BLaER1 treated with 17β-estradiol and CSF1 and Interleukin-3, amounts not matched to agents 10 nM and 100 nM (cell line): ENCODE data around the gene GPR108.

Experiments
- H3K27ac ChIP-seq, 11 experiments: shearing (Covaris generic); formaldehyde crosslinking; 2 replicates each; pipeline ENCODE4 v1.8.1; 2022
- H3K27me3 ChIP-seq, 11 experiments: shearing (Covaris generic); formaldehyde crosslinking; 2 replicates each; pipeline ENCODE4 v1.8.1; 2022
- H3K36me3 ChIP-seq, 11 experiments: shearing (Covaris generic); formaldehyde crosslinking; 2 replicates each; pipeline ENCODE4 v1.8.1; 2022
- H3K4me1 ChIP-seq, 10 experiments: shearing (Covaris generic); formaldehyde crosslinking; 2 replicates each; pipeline ENCODE4 v1.8.1; 2022
- H3K4me2 ChIP-seq, 11 experiments: shearing (Covaris generic); formaldehyde crosslinking; 2 replicates each; pipeline ENCODE4 v1.8.1; 2022
- H3K4me3 ChIP-seq, 10 experiments: shearing (Covaris generic); formaldehyde crosslinking; 2 replicates each; pipeline ENCODE4 v1.8.1; 2022
- H3K9ac ChIP-seq, 11 experiments: shearing (Covaris generic); formaldehyde crosslinking; 2 replicates each; pipeline ENCODE4 v1.8.1; 2022
- H3K9me3 ChIP-seq, 11 experiments: shearing (Covaris generic); formaldehyde crosslinking; replicated peaks in 1 of 11; 2 replicates each; pipeline ENCODE4 v1.8.1; 2022
- H4K20me1 ChIP-seq, 11 experiments: shearing (Covaris generic); formaldehyde crosslinking; 2 replicates each; pipeline ENCODE4 v1.8.1; 2022
- Cebpa-rat ChIP-seq, 11 experiments: shearing (Covaris generic); IDR thresholded peaks; 2 replicates each; pipeline ENCODE4 v1.8.1; 2022

The GPR108 gene

DNA sequence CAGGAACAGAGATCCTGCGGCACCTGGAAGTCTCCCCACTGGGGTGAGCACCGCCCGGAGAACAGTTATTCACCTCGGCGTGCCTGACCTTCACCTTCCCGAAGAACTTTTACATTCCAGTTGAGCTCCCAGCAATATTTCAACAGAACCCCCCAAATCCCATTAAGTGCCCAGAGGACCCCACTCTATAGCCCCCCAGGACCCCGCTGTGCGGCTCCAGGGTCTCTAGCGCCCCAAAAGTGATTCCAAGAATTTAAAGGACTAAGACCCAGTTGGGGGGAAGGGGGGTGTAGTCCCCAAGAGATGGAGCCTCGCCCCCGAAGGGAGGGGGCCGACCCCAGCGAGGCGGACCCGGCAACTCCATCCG lies 480 bp downstream of the GPR108 start:
- H3K4me3 ChIP-seq, result peak overlapping the region; percentile 78 to 97 (median 88)
- H3K4me1 ChIP-seq, result peaks cover 36 to 53% (median 46%) of the 10 kb centered on the region in 10 experiments
- peaks cover 0 to 36% (median 5%) of the 10 kb centered on the region in 11 experiments; a peak in 7 of 22 replicates for H4K20me1 ChIP-seq

DNA sequence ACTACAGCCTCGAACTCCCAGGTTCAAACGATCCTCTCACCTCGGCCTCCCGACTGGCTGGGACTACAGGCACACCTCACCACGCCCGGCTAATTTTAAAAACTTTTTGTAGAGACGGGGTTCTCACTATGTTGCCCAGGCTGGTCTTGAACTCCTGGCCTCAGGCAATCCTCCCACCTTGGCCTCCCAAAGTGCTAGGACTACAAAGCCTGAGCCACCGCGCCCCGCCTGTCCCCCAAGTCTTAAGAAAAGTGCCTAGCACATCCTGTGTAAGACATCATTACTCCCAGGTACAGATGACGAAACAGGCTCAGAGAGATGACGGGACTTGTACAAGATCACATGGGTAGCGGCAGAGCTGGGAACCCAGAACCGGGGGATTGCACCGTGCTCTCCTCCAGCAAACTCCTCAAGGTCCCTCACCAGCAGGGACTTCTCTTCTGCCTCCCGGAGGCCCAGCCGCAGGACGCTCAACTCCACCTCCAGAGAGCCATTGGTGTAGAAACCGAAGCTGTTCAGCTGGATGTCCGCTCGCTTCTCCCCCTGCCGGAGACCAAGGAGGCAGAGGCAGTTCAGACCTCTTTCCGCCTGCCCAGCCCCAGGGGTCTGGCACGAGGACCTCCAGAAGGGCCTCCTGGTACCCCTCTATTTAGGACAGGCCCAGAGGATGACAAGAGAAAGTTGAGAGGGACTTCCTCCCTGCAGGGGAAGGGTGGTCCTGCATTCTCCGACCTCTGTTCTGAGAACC lies 1.0 kb downstream of the GPR108 start:
- Histone ChIP-seq H4K20me1 (peaks cover 0 to 31% (median under 1%) of the 10 kb centered on the region in 11 experiments; a peak in 7 of 22 replicates), H3K27ac (peak overlapping the region; percentile 92 to 99 (median 97); a peak in 21 of 22 replicates), H3K27me3 (no peaks in the 10 kb centered on the region), H3K4me1 (peaks cover 31 to 48% (median 41%) of the 10 kb centered on the region in 10 experiments), H3K36me3 (peaks cover 9 to 42% (median 29%) of the 10 kb centered on the region in 11 experiments; a peak in 20 of 22 replicates), H3K9ac (peak overlapping the region; percentile 91 to 98 (median 96)), H3K9me3 (no peaks in the 10 kb centered on the region), H3K4me3 (peak overlapping the region; percentile 78 to 97 (median 88)), H3K4me2 (peak overlapping the region; percentile 79 to 98 (median 90))
- no peak for TF ChIP-seq Cebpa-rat (IDR thresholded peaks at IDR 0.05)

More for the DNA sequence above, 480 bp downstream of the GPR108 start:
- no peak for TF ChIP-seq Cebpa-rat (IDR thresholded peaks at IDR 0.05)
- H3K27me3 ChIP-seq, result no peaks in the 10 kb centered on the region
- no peaks in the 10 kb centered on the region for H3K9me3 ChIP-seq
- H3K4me2 ChIP-seq, result peak overlapping the region; percentile 79 to 98 (median 90)
- peak overlapping the region; percentile 92 to 99 (median 97) for H3K27ac ChIP-seq
- H3K9ac ChIP-seq, result peak overlapping the region; percentile 91 to 98 (median 96)
- H3K36me3 ChIP-seq, result peaks cover 9 to 37% (median 26%) of the 10 kb centered on the region in 11 experiments; a peak in 20 of 22 replicates

DNA sequence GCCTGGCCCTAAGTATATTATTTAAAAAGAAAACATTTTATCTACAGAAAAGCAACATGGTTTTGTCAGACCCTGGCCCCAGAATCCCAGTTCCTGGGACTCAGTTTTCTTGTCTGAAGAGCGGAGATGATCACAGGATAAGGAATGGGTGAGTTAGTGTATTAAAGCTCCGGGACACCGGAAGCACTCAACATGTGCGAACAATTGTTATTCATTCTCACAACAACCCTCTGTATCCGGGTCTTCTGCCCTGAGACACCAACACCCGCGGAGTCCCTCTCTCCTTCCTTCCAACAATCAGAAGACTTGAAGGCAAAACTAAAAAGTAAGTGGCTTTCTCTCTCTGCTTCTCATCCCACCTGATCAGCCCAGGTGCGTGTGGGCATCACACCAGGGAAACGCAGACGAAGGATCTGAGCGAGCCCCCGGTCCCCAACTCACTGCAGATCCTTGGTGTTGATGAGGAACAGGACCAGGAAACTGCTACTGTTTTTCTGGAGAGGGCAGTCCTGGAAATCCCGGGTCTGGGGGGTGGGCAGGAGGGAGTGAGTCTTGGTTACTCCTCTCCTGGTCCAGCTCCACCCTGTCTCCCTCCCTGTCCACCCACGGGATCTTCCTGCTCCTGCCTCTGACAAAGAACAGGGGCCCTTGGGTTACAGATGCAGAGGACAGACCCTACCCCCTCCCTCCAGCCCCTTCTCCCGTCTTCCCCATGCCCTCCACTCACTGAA lies 2.0 kb downstream of the GPR108 start:
- Histone ChIP-seq H3K4me1 (peaks cover 27 to 38% (median 33%) of the 10 kb centered on the region in 10 experiments), H3K4me3 (peak overlapping the region in 8 of 10 experiments; percentile 78 to 97 (median 88); a peak in 13 of 20 replicates), H3K9me3 (no peaks in the 10 kb centered on the region), H3K36me3 (peaks cover 9 to 45% (median 29%) of the 10 kb centered on the region in 11 experiments; a peak in 20 of 22 replicates), H3K27ac (peak overlapping the region in 10 of 11 experiments; percentile 92 to 99 (median 97); a peak in 15 of 22 replicates), H4K20me1 (peaks cover 0 to 31% (median 0%) of the 10 kb centered on the region in 11 experiments; a peak in 6 of 22 replicates), H3K9ac (peak overlapping the region; percentile 91 to 98 (median 96)), H3K4me2 (peak overlapping the region; percentile 79 to 98 (median 90)), H3K27me3 (no peaks in the 10 kb centered on the region)
- TF ChIP-seq Cebpa-rat (IDR thresholded peaks at IDR 0.05), result no peak

DNA sequence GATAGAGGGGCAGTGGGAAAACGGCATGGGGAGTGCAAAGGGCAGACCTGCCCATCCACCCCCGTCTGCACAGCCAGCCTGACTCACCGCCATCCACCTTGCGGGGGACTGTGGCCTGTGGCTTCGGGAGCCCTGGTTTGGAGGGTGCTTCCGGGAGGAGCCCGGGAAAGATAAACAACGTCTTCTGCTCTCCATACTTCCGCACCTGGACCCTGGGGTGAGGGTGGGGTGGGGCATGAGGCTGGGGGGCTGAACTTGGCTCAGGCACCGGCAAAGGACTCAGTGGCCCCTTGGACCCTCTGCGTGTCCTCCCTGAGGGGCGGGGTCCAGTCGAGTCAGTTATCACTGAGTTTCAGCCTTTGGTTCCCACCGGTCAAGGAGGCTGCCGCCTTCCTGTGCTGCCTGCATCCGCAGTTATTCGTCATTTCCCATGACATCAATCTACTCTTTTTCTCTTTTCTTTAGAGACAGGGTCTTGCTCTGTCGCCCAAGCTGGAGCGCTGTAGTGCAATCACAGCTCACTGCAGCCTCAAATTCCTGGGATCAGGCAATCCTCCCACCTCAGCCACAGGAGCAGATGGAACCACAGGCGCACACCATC lies 3.2 kb downstream of the GPR108 start:
- no peaks in the 10 kb centered on the region for H3K9me3 ChIP-seq
- H3K27ac ChIP-seq, result no peak overlapping the region
- peaks cover 29 to 42% (median 37%) of the 10 kb centered on the region in 10 experiments for H3K4me1 ChIP-seq
- H3K9ac ChIP-seq, result no peak overlapping the region
- no peaks in the 10 kb centered on the region for H3K27me3 ChIP-seq
- no peak overlapping the region for H3K4me2 ChIP-seq
- no peak for TF ChIP-seq Cebpa-rat (IDR thresholded peaks at IDR 0.05)
- peaks cover 0 to 31% (median 0%) of the 10 kb centered on the region in 11 experiments; a peak in 6 of 22 replicates for H4K20me1 ChIP-seq
- H3K4me3 ChIP-seq, result no peak overlapping the region
- H3K36me3 ChIP-seq, result peaks cover 9 to 54% (median 38%) of the 10 kb centered on the region in 11 experiments; a peak in 21 of 22 replicates

DNA sequence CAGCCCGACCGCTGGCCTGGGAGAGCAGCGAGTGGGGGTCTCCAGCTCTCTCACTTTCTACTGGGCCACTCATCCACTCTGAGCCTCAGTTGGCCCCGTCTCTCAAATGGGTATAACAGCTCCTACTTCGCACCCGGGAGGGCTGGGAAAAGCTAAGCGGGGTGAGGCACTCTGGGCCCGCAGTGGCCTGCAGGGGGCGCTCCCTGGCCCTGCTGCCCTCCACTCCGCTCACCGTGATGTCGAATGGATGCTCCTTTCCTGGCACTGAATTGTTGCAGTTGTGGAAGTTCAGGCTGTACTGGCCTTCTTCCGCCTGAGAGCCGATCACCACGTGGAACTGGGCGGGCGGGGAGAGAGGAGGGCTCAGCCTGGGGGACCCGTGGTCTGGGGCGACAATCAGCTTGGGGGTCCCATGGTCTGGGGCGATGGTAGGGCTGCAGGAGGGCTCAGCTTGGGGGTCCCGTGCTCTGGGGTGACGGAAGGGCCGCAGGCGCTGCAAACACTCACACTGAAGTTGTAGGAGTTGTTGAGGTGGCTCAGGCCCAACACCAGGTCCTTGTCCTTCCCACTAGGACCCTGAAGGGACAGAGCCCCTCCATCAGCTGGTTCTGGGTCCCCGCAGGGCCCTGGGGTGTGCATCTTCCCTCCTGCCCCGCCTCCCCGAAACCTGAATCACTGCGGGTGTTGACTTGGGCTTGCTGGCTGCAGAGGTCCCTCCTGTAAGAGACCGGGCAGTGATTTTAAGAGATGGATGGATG lies 3.9 kb downstream of the GPR108 start:
- Histone ChIP-seq H3K27ac (no peak overlapping the region), H3K36me3 (peaks cover 9 to 54% (median 38%) of the 10 kb centered on the region in 11 experiments; a peak in 21 of 22 replicates), H3K27me3 (no peaks in the 10 kb centered on the region), H3K4me2 (no peak overlapping the region), H4K20me1 (peaks cover 0 to 31% (median 0%) of the 10 kb centered on the region in 11 experiments; a peak in 6 of 22 replicates), H3K9me3 (no peaks in the 10 kb centered on the region), H3K4me1 (peaks cover 25 to 42% (median 37%) of the 10 kb centered on the region in 10 experiments), H3K9ac (no peak overlapping the region), H3K4me3 (no peak overlapping the region)
- TF ChIP-seq Cebpa-rat (IDR thresholded peaks at IDR 0.05), result no peak

DNA sequence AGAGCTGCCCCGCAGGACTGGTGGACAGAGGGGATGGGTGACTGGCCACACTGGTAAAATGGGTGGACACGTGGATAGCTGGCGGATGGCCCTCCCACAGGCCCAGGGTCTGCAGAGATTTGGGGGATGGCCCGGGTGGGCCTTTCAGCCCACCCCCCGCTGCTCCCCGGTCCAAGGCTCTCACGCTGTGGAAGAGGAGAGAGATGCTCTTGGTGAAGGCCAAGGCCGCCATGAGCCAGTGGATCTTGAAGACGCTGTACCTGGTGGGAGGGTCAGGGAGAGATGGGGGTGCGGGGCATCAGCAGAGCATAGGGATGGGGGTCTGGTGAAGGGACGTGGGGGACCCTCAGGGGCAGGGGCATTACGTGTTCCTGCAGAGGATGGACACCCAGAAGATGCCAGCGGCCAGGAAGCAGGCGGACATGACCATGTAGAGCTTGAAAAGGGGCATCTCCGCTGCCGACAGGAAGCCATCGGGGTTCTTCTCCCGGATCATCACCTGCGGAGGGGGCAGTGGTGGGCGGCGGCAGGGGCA lies 4.5 kb downstream of the GPR108 start:
- no peak overlapping the region for H3K4me3 ChIP-seq
- H3K36me3 ChIP-seq, result peaks cover 9 to 54% (median 38%) of the 10 kb centered on the region in 11 experiments; a peak in 21 of 22 replicates
- no peaks in the 10 kb centered on the region for H3K9me3 ChIP-seq
- no peak overlapping the region for H3K27ac ChIP-seq
- no peaks in the 10 kb centered on the region for H3K27me3 ChIP-seq
- peaks cover 25 to 42% (median 37%) of the 10 kb centered on the region in 10 experiments for H3K4me1 ChIP-seq
- no peak overlapping the region for H3K4me2 ChIP-seq
- TF ChIP-seq Cebpa-rat (IDR thresholded peaks at IDR 0.05), result no peak
- H3K9ac ChIP-seq, result no peak overlapping the region
- H4K20me1 ChIP-seq, result peaks cover 0 to 31% (median 0%) of the 10 kb centered on the region in 11 experiments; a peak in 6 of 22 replicates

DNA sequence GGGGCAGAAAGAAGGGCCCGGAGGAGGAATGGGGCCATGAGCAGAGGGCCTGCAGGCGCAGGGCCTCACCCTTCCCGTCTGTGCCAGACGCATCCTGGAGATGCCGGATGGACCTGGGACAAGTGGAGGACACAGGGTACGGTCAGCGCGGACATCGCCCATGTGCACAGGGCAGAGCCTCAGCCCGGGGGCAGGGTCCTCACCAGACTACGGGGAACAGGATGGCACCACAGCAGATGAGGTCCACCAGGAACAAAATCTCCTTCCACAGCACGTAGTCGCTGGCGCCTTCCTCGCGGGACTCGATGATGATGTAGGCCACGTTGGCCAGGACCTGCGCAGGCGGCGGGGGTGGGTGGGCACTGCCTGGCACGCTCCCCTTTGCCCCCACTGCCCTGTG lies 5.6 kb downstream of the GPR108 start:
- Histone ChIP-seq H3K4me3 (no peak overlapping the region), H3K9me3 (no peaks in the 10 kb centered on the region; a peak in 1 of 22 replicates), H3K4me1 (peaks cover 28 to 51% (median 42%) of the 10 kb centered on the region in 10 experiments), H3K27ac (no peak overlapping the region; a peak in 1 of 22 replicates), H3K9ac (no peak overlapping the region; a peak in 1 of 22 replicates), H3K27me3 (no peaks in the 10 kb centered on the region), H4K20me1 (peaks cover 0 to 31% (median 0%) of the 10 kb centered on the region in 11 experiments; a peak in 6 of 22 replicates), H3K36me3 (peaks cover 9 to 54% (median 38%) of the 10 kb centered on the region in 11 experiments; a peak in 21 of 22 replicates), H3K4me2 (no peak overlapping the region)
- no peak for TF ChIP-seq Cebpa-rat (IDR thresholded peaks at IDR 0.05)
